ENCODE measurements around the gene BCORL1. TPM values are rescaled to one million over a fixed set of nuclear protein-coding genes. Genes with fewer than 3 reads are reported as not detected.

Gene BCORL1
- total and polyA plus RNA-seq, 2 experiments from 2014 or later: 3.4 to 9.2 TPM

- Histone ChIP-seq H3K9me3 (ENCODE audit: low read depth) (no peaks in the 10 kb centered on the region), H4K20me1 (ENCODE audit: insufficient read depth, poor library complexity, severe bottlenecking) (no peaks in the 10 kb centered on the region), H3K4me2 (no peak overlapping the region), H2AFZ (no peak overlapping the region), H3K79me2 (peaks cover 2% of the 10 kb centered on the region), H3K4me3 (no peak overlapping the region), H3K27ac (no peak overlapping the region), H3K4me1 (ENCODE audit: insufficient read depth) (peaks cover 4% of the 10 kb centered on the region), H3K27me3 (no peaks in the 10 kb centered on the region), H3K9me2 (replicated peaks; ENCODE audit: insufficient read depth) (no peaks in the 10 kb centered on the region), H3K36me3 (replicated peaks; ENCODE audit: insufficient read depth, low read depth) (no peaks in the 10 kb centered on the region)
- 80% methylated on average over 25 of the region's 28 CpGs for WGBS (ENCODE audit: low lambda C conversion rate, missing lambda C conversion rate)
- no peak for DNase-seq (ENCODE audit: low spot score)
- no peak for TF ChIP-seq EZH2phosphoT487 (IDR thresholded peaks at IDR 0.05; ENCODE audit: low read depth, severe bottlenecking, unreplicated experiment)
- TF ChIP-seq EZH2 (IDR thresholded peaks at IDR 0.05; ENCODE audit: borderline replicate concordance): no peak
- TF ChIP-seq CTCF (IDR thresholded peaks at IDR 0.05; ENCODE audit: poor library complexity): no peak
Observed at GRCh38 chrX:130082244-130083106, 100.0 kb downstream of the BCORL1 start.

- no peaks in the 10 kb centered on the region for H3K27me3 ChIP-seq
- peaks cover 5% of the 10 kb centered on the region for H3K79me2 ChIP-seq
- TF ChIP-seq EZH2phosphoT487 (IDR thresholded peaks at IDR 0.05; ENCODE audit: low read depth, severe bottlenecking, unreplicated experiment) (no peak), EZH2 (IDR thresholded peaks at IDR 0.05; ENCODE audit: borderline replicate concordance) (no peak), CTCF (IDR thresholded peaks at IDR 0.05; ENCODE audit: poor library complexity) (no peak)
- 49% methylated on average over 3 of the region's 7 CpGs for WGBS (ENCODE audit: low lambda C conversion rate, missing lambda C conversion rate)
- H4K20me1 ChIP-seq (ENCODE audit: insufficient read depth, poor library complexity, severe bottlenecking): no peaks in the 10 kb centered on the region
- H3K9me3 ChIP-seq (ENCODE audit: low read depth): no peaks in the 10 kb centered on the region
- no peak overlapping the region for H2AFZ ChIP-seq
- no peak for DNase-seq (ENCODE audit: low spot score)
- no peaks in the 10 kb centered on the region for H3K9me2 ChIP-seq (replicated peaks; ENCODE audit: insufficient read depth)
- no peaks in the 10 kb centered on the region for H3K36me3 ChIP-seq (replicated peaks; ENCODE audit: insufficient read depth, low read depth)
- peaks cover 4% of the 10 kb centered on the region for H3K4me1 ChIP-seq (ENCODE audit: insufficient read depth)
- no peak overlapping the region for H3K27ac ChIP-seq
- H3K4me2 ChIP-seq: no peak overlapping the region
- H3K4me3 ChIP-seq: no peak overlapping the region
Observed at GRCh38 chrX:130083107-130083490, 100.7 kb downstream of the BCORL1 start.

GRCh38 chrX:130083656-130084382 lies 101.4 kb downstream of the BCORL1 start:
- H3K4me2 ChIP-seq: no peak overlapping the region
- no peak for DNase-seq (ENCODE audit: low spot score)
- H3K79me2 ChIP-seq: peaks cover 5% of the 10 kb centered on the region
- no peak overlapping the region for H2AFZ ChIP-seq
- H3K9me3 ChIP-seq (ENCODE audit: low read depth): no peaks in the 10 kb centered on the region
- H3K4me3 ChIP-seq: no peak overlapping the region
- TF ChIP-seq EZH2 (IDR thresholded peaks at IDR 0.05; ENCODE audit: borderline replicate concordance): no peak
- TF ChIP-seq CTCF (IDR thresholded peaks at IDR 0.05; ENCODE audit: poor library complexity): no peak
- TF ChIP-seq EZH2phosphoT487 (IDR thresholded peaks at IDR 0.05; ENCODE audit: low read depth, severe bottlenecking, unreplicated experiment): no peak
- no peaks in the 10 kb centered on the region for H3K27me3 ChIP-seq
- H3K27ac ChIP-seq: no peak overlapping the region
- H3K4me1 ChIP-seq (ENCODE audit: insufficient read depth): peaks cover 4% of the 10 kb centered on the region
- WGBS (ENCODE audit: low lambda C conversion rate, missing lambda C conversion rate): 81% methylated on average over 15 of the region's 15 CpGs
- H4K20me1 ChIP-seq (ENCODE audit: insufficient read depth, poor library complexity, severe bottlenecking): no peaks in the 10 kb centered on the region
- H3K9me2 ChIP-seq (replicated peaks; ENCODE audit: insufficient read depth): no peaks in the 10 kb centered on the region
- H3K36me3 ChIP-seq (replicated peaks; ENCODE audit: insufficient read depth, low read depth): no peaks in the 10 kb centered on the region

All from hepatocyte (in vitro differentiated cells).